HEK293 (cell line): Measurements from ENCODE around the gene IER2.

ENCODE experiments used
- AEBP2 ChIP-seq: fragments of 450-650 bp; formaldehyde crosslinking; IDR thresholded peaks from 2 replicates; pipeline ENCODE4 v1.5.1; 2016; ENCODE audit warnings: missing biosample characterization, missing genetic modification characterization, borderline replicate concordance
- BCL11B ChIP-seq: fragments of 450-650 bp; formaldehyde crosslinking; IDR thresholded peaks from 2 replicates; pipeline ENCODE4 v1.5.1; 2016; ENCODE audit warnings: low read depth, missing biosample characterization, missing genetic modification characterization
- BCL6B ChIP-seq: fragments of 450-650 bp; formaldehyde crosslinking; IDR thresholded peaks from 2 replicates; pipeline ENCODE4 v1.5.1; 2017; ENCODE audit warnings: missing biosample characterization, missing genetic modification characterization
- EGR2 ChIP-seq: fragments of 450-650 bp; formaldehyde crosslinking; IDR thresholded peaks from 2 replicates; pipeline ENCODE4 v1.5.1; 2016; ENCODE audit warnings: low read depth, missing biosample characterization, missing genetic modification characterization
- GLI4 ChIP-seq: fragments of 450-650 bp; formaldehyde crosslinking; IDR thresholded peaks from 2 replicates; pipeline ENCODE4 v1.5.1; 2016; ENCODE audit warnings: missing biosample characterization, missing genetic modification characterization
- MZF1 ChIP-seq: fragments of 450-650 bp; formaldehyde crosslinking; IDR thresholded peaks from 2 replicates; pipeline ENCODE4 v1.5.1; 2017; ENCODE audit warnings: missing biosample characterization, missing genetic modification characterization, borderline replicate concordance
- REPIN1 ChIP-seq: fragments of 450-650 bp; formaldehyde crosslinking; IDR thresholded peaks from 2 replicates; pipeline ENCODE4 v1.5.1; 2017; ENCODE audit warnings: missing biosample characterization, missing genetic modification characterization, low read depth
- SCRT1 ChIP-seq: fragments of 450-650 bp; formaldehyde crosslinking; IDR thresholded peaks from 2 replicates; pipeline ENCODE4 v1.5.1; 2016; ENCODE audit warnings: missing biosample characterization, missing genetic modification characterization, borderline replicate concordance
- SCRT2 ChIP-seq: fragments of 450-650 bp; formaldehyde crosslinking; IDR thresholded peaks from 2 replicates; pipeline ENCODE4 v1.5.1; 2016; ENCODE audit warnings: missing biosample characterization, missing genetic modification characterization
- SETDB1 ChIP-seq: IDR thresholded peaks from one replicate; pipeline ENCODE4 v1.6.1; 2017; ENCODE audit warnings: mild to moderate bottlenecking, low read length, moderate library complexity, mixed read lengths; ENCODE audit not compliant: insufficient read length
- WT1 ChIP-seq: fragments of 450-650 bp; formaldehyde crosslinking; IDR thresholded peaks from 2 replicates; pipeline ENCODE4 v1.5.1; 2016; ENCODE audit warnings: missing biosample characterization, missing genetic modification characterization
- ZNF148 ChIP-seq: fragments of 450-650 bp; formaldehyde crosslinking; IDR thresholded peaks from 2 replicates; pipeline ENCODE4 v1.5.0; 2017; ENCODE audit warnings: missing biosample characterization, missing genetic modification characterization, borderline replicate concordance
- ZNF221 ChIP-seq: fragments of 450-650 bp; formaldehyde crosslinking; IDR thresholded peaks from 2 replicates; pipeline ENCODE4 v1.5.1; 2017; ENCODE audit warnings: missing biosample characterization, missing genetic modification characterization, borderline replicate concordance
- ZNF266 ChIP-seq: fragments of 450-650 bp; formaldehyde crosslinking; IDR thresholded peaks from 2 replicates; pipeline ENCODE4 v1.5.1; 2016; ENCODE audit warnings: missing biosample characterization, missing genetic modification characterization, low read depth
- ZNF280D ChIP-seq: fragments of 450-650 bp; formaldehyde crosslinking; IDR thresholded peaks from 2 replicates; pipeline ENCODE4 v1.5.1; 2016; ENCODE audit warnings: missing biosample characterization, missing genetic modification characterization
- ZNF302 ChIP-seq: fragments of 450-650 bp; formaldehyde crosslinking; IDR thresholded peaks from 2 replicates; pipeline ENCODE4 v1.5.1; 2016; ENCODE audit warnings: missing biosample characterization, missing genetic modification characterization, low read depth
- ZNF311 ChIP-seq: fragments of 450-650 bp; formaldehyde crosslinking; IDR thresholded peaks from 2 replicates; pipeline ENCODE4 v1.5.1; 2017; ENCODE audit warnings: missing biosample characterization, missing genetic modification characterization, borderline replicate concordance
- ZNF555 ChIP-seq: fragments of 450-650 bp; formaldehyde crosslinking; conservative IDR thresholded peaks from 2 replicates; pipeline ENCODE4 v1.5.1; 2017; ENCODE audit warnings: missing biosample characterization, mild to moderate bottlenecking, missing genetic modification characterization, inconsistent platforms
- ZNF580 ChIP-seq: fragments of 450-650 bp; formaldehyde crosslinking; IDR thresholded peaks from 2 replicates; pipeline ENCODE4 v1.5.1; 2016; ENCODE audit warnings: missing biosample characterization, missing genetic modification characterization
- ZNF585B ChIP-seq: fragments of 450-650 bp; formaldehyde crosslinking; IDR thresholded peaks from 2 replicates; pipeline ENCODE4 v1.5.1; 2016; ENCODE audit warnings: missing biosample characterization, missing genetic modification characterization
- ZNF639 ChIP-seq: fragments of 450-650 bp; formaldehyde crosslinking; IDR thresholded peaks from 2 replicates; pipeline ENCODE4 v1.5.1; 2016; ENCODE audit warnings: missing biosample characterization, missing genetic modification characterization
- ZNF658 ChIP-seq: fragments of 450-650 bp; formaldehyde crosslinking; IDR thresholded peaks from 2 replicates; pipeline ENCODE4; 2016; ENCODE audit warnings: missing biosample characterization, missing genetic modification characterization
- TF ChIP-seq, protein P1 (sequence below): fragments of 450-650 bp; formaldehyde crosslinking; IDR thresholded peaks from 2 replicates; pipeline ENCODE4 v1.5.1; 2016; ENCODE audit warnings: missing biosample characterization, missing genetic modification characterization
- TF ChIP-seq, protein P2 (sequence below): IDR thresholded peaks from 2 replicates; pipeline ENCODE4 v1.6.1; 2011; ENCODE audit warnings: mild to moderate bottlenecking, low read depth, low read length, borderline replicate concordance

IER2 gene

GRCh38 chr19:13117772-13118423 is 32.3 kb upstream of the IER2 start, which contains the start of gene NACC1 (continued):
- peak; percentile 86 for TF ChIP-seq ZNF580
- TF ChIP-seq ZNF302 (tag by site-specific recombination) = no peak
- TF ChIP-seq GLI4 (tag by site-specific recombination) = no peak
- TF ChIP-seq ZNF658 (tag by site-specific recombination) = no peak
- no peak for TF ChIP-seq EGR2 (tag by site-specific recombination)
- no peak for TF ChIP-seq SCRT1 (tag by site-specific recombination)
- TF ChIP-seq ZNF639 (tag by site-specific recombination) = peak; percentile 33; the same call in 1 of the 2 replicates
- TF ChIP-seq AEBP2 (tag by site-specific recombination) = no peak
- TF ChIP-seq MZF1 (tag by site-specific recombination) = peak; percentile 75; the same call in 1 of the 2 replicates
- no peak for TF ChIP-seq BCL6B
- TF ChIP-seq REPIN1 = no peak
- TF ChIP-seq SCRT2 (tag by site-specific recombination) = no peak
- no peak for TF ChIP-seq SETDB1
- TF ChIP-seq ZNF555 (tag by site-specific recombination) = no peak
- TF ChIP-seq, protein P1, sequence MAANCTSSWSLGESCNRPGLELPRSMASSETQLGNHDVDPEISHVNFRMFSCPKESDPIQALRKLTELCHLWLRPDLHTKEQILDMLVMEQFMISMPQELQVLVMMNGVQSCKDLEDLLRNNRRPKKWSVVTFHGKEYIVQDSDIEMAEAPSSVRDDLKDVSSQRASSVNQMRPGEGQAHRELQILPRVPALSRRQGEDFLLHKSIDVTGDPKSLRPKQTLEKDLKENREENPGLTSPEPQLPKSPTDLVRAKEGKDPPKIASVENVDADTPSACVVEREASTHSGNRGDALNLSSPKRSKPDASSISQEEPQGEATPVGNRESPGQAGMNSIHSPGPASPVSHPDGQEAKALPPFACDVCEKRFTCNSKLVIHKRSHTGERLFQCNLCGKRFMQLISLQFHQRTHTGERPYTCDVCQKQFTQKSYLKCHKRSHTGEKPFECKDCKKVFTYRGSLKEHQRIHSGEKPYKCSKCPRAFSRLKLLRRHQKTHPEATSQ (tag by site-specific recombination) = no peak; the same call in 1 of the 2 replicates
- TF ChIP-seq ZNF221 = no peak
- no peak for TF ChIP-seq ZNF148 (tag by site-specific recombination)
- TF ChIP-seq ZNF311 (tag by site-specific recombination) = no peak
- TF ChIP-seq, protein P2, sequence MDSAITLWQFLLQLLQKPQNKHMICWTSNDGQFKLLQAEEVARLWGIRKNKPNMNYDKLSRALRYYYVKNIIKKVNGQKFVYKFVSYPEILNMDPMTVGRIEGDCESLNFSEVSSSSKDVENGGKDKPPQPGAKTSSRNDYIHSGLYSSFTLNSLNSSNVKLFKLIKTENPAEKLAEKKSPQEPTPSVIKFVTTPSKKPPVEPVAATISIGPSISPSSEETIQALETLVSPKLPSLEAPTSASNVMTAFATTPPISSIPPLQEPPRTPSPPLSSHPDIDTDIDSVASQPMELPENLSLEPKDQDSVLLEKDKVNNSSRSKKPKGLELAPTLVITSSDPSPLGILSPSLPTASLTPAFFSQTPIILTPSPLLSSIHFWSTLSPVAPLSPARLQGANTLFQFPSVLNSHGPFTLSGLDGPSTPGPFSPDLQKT = no peak
- TF ChIP-seq ZNF585B (tag by site-specific recombination) = no peak
- no peak for TF ChIP-seq WT1 (tag by site-specific recombination)
- TF ChIP-seq ZNF280D (tag by site-specific recombination) = no peak
- TF ChIP-seq BCL11B (tag by site-specific recombination) = no peak
- TF ChIP-seq ZNF266 = no peak
